G401 (cell line): ENCODE results near the gene GALR2. TPM values are rescaled to one million over a fixed set of nuclear protein-coding genes. Genes with fewer than 3 reads are reported as not detected.

Experiments
- DNase-seq: peaks from one replicate; pipeline ENCODE4 v3.0.0-alpha.2; 2015; ENCODE audit warnings: low spot score
- in situ Hi-C: cut with HindIII; loops from 2 replicates; pipeline ENCODE4 v1.10.0; 2016; ENCODE audit warnings: low sequenced_read_pairs, mixed read lengths
- total RNA-seq: library from RNA; depleted of rRNA; stranded (reverse); fragments of >200 nt; shearing (Covaris generic); gene quantifications from 2 replicates; pipeline ENCODE4 v1.2.3, GENCODE V29; 2014; rRNA removed

Gene GALR2
- total RNA-seq, 1 experiment from 2014 or later = 0.95 TPM

DNA sequence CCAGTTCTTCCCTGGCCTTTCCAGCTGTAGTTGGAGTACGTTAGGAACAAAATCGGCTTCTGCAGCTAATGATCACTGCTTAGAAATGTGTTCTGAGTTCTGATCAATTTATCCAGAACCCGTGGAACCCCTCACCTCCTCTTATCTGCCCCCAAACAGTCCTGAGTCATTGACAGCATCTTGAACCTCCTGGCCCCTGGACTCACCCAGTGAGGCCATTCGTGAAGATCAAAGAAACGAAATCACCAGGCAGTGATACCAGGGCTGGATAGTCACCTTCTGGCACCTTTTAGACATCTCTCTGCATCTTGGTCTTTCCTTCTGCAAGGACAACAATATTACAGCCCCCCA lies 46.1 kb downstream of the GALR2 start:
- in situ Hi-C loops = no loop called here
- DNase-seq = no peak

DNA sequence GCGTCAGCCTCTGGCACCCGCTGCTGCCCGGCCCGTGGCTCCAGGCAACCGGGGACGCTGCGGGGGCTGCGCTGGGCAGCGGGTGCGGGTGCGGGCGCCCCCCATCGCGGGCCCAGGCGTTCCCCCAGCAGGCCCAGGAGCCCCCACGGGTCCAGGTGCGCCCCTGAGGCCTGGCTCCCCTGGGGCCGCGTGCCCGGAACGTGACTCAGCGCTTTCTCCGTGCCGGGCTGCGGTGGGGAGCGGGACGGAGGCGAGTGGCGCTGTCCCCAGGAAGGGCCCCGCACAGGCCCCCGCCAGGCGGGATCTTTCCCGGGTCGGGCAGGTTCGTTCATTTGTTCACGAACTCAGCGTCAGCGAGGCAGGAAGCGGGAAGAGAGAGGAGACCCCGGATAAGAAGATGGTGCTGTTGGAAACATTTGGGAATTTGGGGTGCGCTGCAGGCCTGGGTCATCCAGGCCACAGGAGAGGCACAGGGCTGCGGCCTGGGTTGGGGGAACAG lies 47.4 kb downstream of the GALR2 start:
- DNase-seq = no peak

DNA sequence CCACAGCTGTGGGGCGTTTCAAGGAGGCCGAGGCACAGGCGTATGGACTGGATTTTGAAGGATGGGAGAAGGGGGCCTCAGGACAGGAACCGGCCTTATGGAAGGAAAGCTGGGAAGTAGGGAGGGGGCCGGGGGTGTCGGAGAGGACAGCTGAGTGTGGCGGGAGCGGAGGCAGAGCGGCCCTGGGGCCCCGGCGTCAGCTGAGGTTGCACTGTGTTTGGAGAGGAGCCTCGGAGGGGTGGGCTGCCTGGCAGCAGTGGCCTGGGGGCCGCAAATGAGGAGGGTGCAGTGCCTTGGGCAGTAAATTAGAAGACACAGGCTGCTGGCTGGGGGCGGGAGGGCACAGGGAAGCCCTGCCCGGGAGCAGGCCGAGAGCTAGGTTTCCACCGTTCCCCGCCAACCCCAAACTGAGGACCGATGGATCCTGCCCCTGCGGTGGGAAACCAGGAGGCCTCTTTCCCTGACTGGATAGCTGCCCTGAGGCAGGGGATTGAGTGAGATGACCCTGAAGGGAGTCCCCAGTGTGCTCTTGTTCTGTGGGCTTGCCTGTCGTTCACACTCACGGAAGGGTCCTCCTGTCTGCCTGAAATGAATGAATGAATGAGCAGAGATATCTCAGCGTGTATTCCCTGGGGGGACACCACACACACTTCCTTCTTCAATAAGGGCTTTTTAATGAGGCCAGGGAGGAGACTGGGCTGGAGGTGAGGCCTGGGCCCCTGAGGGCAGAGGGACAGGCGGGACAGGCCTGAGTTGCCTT lies 48.0 kb downstream of the GALR2 start:
- in situ Hi-C loops = no loop called here
- no peak for DNase-seq

More for the DNA sequence above, 47.4 kb downstream of the GALR2 start:
- in situ Hi-C loops = no loop called here

DNA sequence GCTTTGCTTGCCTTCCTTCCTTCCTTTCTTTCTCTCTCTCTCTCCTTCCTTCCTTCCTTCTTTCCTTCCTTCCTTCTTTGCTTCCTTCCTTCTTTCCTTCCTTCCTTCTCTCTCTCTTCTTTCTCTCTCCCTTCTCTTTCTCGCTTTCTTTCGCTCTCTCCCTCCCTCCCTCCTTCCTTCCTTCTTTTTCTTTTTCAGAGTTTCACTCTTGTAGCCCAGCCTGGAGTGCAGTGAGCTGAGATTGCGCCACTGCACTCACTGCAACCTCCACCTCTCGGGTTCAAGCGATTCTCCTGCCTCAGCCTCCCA lies 48.6 kb downstream of the GALR2 start:
- in situ Hi-C loops = no loop called here

DNA sequence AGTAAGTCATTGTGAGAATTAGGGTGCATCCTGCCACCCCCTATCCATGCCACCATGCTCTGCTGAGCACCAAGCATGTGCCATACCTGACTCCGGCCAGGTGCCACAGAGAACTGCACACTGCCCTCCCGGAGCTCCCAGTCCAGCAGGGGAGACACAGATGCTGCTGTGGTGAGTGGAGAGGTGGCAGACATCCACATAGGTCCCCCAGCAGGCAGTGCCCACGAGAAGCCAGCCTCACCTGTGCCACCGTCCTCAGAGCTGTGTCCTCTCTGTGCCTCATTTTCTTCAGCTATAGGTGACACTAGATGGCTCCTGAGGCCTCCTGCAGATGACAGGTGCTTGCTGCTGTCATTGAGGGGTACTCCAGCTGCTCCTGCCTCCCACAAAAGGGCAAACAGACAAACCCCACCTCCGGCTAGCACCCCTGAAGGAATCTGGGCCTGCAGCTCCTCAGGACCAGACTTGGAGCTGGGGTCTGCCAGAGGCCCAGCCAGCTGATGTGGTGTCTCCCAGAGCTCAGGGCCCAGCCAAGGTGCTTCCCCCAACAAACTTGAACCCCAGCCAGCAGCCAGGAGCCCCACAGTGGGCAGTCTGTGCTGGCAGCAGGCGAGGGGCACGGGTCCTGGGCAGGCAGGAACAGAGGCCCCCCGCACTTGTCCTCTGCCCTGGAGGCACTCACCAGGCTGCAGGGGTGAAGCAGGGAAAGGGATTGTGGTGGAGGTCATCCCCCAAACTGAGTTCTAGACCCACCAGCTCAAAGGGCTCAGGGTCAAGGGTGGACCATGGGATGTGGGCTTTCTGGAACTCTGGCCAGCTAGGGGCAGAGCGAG lies 49.4 kb downstream of the GALR2 start:
- in situ Hi-C loops = no loop called here
- DNase-seq = no peak

More for the DNA sequence above, 48.6 kb downstream of the GALR2 start:
- DNase-seq = no peak

DNA sequence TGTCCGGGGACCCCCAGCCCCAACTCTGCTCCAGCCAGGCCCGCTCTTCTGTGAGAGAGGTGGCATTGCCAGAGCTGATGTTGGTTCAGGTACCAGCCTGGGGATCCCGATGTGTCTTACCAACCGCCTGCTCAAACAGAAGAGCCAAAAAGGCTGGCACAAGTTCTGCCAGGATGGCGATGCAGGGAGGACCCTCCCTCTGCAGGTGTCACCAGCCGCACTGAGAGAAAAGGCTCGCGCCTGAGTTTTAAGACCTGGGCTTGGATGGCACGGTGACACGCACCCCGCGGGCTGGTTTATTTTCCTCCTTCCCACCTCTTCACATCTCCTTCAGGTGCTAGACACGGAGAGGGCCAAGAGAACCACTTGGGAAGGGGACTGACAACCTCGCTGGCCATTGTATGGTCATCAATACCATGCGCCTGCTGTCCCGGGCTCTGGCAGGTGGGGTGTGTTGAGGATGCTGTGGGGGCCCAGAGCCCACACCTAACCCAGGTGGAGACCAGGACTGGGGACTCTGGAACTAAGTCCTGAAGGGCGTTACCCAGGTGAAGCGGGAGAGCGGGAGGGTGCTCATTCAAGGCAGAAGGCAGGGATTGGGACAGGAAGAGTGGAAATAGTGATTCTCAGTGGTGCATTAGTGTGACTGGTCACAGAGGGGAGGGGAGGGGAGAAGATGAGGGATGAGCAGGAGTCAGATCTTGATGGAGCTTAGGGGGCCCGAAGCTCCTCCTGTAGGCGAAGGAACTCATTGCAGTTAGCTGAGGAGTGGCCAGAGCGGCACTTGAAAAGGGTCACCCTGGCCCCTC lies 50.2 kb downstream of the GALR2 start:
- in situ Hi-C loops = no loop called here
- DNase-seq = no peak

DNA sequence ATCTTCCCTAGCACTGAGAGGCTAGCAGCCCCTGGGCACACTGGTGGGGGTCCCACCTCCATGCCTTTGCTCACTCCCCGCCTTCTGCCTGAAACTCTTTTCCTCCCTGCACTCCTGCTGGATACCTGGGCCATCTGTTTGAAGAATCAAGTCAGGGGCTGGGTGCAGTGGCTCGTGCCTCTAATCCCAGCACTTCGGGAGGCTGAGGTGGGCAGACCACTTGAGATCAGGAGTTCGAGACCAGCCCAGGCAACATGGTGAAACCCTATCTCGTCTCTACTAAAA lies 50.8 kb downstream of the GALR2 start:
- in situ Hi-C loops = no loop called here
- DNase-seq = no peak

DNA sequence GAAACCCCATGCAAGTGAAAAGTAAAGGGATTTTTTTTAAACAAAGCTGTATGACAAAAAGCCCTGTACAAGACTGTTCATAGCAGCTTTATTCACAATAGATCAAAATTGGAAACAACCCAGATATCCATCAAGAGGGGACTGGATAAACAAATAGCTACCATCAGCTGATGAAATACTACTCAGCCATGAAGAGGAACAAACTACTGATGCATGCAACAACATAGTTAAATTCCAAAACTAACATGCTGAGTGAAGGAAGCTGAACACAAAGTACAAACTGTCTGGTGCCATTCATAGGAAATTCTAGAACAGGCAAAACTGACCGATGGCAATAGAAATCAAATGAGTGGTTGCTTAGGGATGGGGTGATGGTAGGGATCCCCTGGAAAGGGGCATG lies 51.3 kb downstream of the GALR2 start:
- in situ Hi-C loops = no loop called here

More for the DNA sequence above, 51.3 kb downstream of the GALR2 start:
- DNase-seq = no peak

Other genes starting within 250 kb of the GALR2 start
- 2.8 and 6.0 TPM in 2 replicates for gene UNC13D, start 230.4 kb upstream of the GALR2 start, total RNA-seq
- gene WBP2, start 219.4 kb upstream of the GALR2 start, total RNA-seq = 18.6 and 18.7 TPM in 2 replicates
- gene TRIM47, start 196.2 kb upstream of the GALR2 start, total RNA-seq = 2.1 and 2.7 TPM in 2 replicates
- gene TRIM65, start 177.8 kb upstream of the GALR2 start, total RNA-seq = 37.5 and 41.7 TPM in 2 replicates
- 102 and 134 TPM in 2 replicates for gene MRPL38, start 169.9 kb upstream of the GALR2 start, total RNA-seq
- gene FBF1, start 133.7 kb upstream of the GALR2 start, total RNA-seq = 10.4 and 21.6 TPM in 2 replicates
- 27.7 and 32.2 TPM in 2 replicates for gene ACOX1, start 95.6 kb upstream of the GALR2 start, total RNA-seq
- 31.4 and 39.4 TPM in 2 replicates for gene TEN1, start 95.5 kb upstream of the GALR2 start, total RNA-seq
- gene CDK3, start 73.9 kb upstream of the GALR2 start, total RNA-seq = 0.68 and 2.5 TPM in 2 replicates
- gene EVPL, start 47.5 kb upstream of the GALR2 start, total RNA-seq = 0.80 and 5.4 TPM in 2 replicates
- gene SRP68, start 2.3 kb upstream of the GALR2 start, total RNA-seq = 73.7 and 87.2 TPM in 2 replicates
- not detected in 2 replicates for gene ZACN, start 4.4 kb downstream of the GALR2 start, total RNA-seq
- gene EXOC7, start 29.0 kb downstream of the GALR2 start, total RNA-seq = 83.1 and 92.2 TPM in 2 replicates
- gene FOXJ1, start 66.5 kb downstream of the GALR2 start, total RNA-seq = 0.62 and 0.85 TPM in 2 replicates
- 4.4 and 5.5 TPM in 2 replicates for gene RNF157, start 165.7 kb downstream of the GALR2 start, total RNA-seq
- 4.8 and 8.7 TPM in 2 replicates for gene UBALD2, start 190.6 kb downstream of the GALR2 start, total RNA-seq
- 0.47 and 1.4 TPM in 2 replicates for gene QRICH2, start 233.5 kb downstream of the GALR2 start, total RNA-seq